RPMI8226 (cell line): ENCODE data around the gene BAIAP2L1.
"Not testable (repeated sequence)": the region's sequence is repeated elsewhere in the genome, so short reads cannot be mapped to it uniquely, and the experiment has no call there.

Experiments
- DNase-seq: peaks from one replicate; pipeline ENCODE4 v3.0.0-alpha.2; 2015

Gene BAIAP2L1, protein sequence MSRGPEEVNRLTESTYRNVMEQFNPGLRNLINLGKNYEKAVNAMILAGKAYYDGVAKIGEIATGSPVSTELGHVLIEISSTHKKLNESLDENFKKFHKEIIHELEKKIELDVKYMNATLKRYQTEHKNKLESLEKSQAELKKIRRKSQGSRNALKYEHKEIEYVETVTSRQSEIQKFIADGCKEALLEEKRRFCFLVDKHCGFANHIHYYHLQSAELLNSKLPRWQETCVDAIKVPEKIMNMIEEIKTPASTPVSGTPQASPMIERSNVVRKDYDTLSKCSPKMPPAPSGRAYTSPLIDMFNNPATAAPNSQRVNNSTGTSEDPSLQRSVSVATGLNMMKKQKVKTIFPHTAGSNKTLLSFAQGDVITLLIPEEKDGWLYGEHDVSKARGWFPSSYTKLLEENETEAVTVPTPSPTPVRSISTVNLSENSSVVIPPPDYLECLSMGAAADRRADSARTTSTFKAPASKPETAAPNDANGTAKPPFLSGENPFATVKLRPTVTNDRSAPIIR

DNA sequence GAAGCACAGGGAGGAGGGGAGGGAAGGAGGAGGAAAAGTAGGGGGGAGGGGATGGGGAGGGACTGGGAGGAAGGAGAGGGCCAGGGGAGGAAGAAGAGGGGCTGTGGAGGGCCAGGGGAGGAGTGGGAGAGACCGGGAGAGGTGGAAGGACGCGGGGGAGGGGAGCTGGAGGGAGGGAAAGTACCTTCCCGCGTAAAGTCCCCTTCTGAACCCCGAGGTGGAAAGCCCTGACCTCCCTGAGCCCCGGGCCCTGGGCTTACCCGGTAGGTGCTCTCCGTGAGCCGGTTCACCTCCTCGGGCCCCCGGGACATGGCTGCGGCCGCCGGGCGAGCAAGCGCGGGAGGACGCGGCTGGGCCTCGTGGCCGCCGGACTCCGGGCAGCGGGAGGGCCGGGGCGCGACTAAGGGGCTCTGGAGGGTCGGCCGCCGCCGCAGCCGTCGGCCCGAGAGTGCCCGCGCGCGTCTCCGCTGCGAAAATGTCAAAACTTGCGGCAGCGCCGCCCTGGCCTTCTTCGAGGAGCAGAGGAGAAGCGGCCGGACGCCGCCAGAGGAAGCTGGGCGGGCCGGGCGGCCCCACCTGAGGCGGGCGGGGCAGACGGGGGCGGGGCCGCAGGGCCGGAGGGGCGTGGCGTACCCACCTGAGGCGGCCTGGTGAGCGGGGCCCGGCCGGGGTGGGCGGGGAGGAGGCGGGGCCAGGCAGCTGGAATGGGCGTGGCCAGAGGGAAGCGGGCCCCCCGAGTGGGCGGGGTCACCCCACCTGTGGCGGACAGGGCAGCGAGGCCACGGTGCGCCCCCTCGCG lies at the start of gene BAIAP2L1:
TSS of gene BAIAP2L1 (minus strand) at position 549 of the 799 bp plus-strand sequence. CDS start at position 311, 238 bp downstream.
- peak; percentile 93 for DNase-seq

DNA sequence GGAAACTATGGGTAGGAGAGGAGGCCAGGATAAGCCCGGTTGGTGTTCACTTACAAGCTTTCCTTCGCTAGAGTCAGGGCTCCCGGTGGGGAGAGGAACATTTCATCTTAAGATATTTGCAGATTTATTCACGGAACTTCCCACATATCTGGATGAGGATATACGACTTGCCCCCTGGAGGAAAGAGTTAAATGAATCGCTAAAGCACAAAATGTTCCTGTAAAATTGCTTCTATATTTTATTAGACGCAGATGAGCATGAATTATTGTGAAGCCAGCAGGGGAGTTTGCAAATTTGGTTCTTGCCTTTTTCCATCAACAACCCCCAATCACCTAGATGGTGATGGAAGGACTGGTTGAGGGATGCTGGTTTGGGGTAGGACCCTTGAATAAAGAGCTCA lies 47.9 kb upstream of the BAIAP2L1 start:
- DNase-seq: no peak

DNA sequence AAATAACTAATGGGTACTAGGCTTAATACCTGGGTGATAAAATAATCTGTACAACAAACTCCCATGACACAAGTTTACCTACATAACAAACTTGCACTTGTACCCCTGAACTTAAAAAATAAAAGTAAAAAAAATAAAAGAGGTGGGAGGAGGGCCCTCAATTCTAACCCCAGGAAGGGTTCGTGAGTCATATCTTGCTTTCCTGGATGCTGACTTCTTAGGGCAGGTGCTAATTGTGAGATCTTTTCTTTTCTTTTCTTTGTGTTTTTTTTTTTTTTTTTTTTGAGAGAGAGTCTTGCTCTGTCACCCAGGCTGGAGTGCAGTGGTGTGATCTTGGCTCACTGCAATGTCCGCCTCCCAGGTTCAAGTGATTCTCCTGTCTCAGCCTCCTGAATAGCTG lies 40.1 kb upstream of the BAIAP2L1 start:
- not testable (repeated sequence) for DNase-seq

DNA sequence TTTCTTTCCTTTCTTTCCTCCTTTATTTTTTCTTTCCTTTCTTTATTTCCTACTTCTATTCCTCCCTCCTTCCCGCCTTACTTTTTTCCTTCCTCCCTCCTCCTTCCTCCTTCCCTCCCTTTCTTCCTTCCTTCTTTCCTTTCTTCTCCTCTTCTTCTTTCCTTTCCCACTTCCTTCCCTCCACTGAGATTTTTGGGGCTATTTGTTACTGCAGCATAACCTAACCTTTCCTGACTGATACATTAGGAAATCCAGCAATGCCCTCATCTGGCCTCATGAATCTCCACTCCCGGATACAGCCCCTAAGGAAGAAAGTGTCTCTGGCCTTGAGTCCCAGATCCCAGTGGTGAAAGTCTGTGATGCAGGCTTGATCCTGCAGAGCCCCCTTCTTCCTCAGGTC lies 38.6 kb upstream of the BAIAP2L1 start:
- no peak for DNase-seq

DNA sequence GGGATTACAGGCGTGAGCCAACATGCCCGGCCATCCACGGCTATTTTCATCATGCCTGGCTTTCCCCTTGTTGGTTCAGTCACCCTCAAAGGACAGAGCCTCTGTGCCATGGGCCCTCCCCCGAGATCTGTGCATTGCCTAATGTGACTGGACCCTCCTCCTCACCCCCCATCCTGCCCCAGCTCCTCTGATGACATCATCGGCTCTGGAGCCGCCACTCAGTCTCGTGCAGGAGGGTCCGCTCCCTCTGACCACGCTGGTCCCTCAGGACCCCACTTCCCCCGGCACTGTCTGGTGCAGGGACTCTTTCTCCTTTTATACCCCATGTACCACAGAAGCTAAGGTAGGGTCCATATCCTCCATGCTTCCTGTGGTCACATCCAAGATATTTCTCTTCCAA lies 33.2 kb upstream of the BAIAP2L1 start:
- DNase-seq: no peak

DNA sequence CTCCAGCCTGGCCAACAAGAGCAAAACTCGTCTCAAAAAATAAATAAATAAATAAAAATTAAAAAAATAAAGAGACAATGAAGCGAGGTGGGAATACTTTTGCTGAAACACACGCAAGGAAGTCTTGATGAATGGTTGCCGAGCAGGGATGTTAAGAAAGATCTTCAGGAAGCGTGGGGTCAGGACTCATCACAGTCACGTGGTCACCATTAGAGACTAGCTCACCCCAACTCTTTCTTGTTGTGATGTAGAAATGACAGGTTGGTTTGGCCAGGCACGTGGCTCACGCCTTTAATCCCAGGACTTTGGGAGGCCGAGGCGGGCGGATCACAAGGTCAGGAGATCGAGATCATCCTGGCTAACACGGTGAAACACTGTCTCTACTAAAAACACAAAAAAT lies 28.9 kb upstream of the BAIAP2L1 start:
- DNase-seq: no peak

DNA sequence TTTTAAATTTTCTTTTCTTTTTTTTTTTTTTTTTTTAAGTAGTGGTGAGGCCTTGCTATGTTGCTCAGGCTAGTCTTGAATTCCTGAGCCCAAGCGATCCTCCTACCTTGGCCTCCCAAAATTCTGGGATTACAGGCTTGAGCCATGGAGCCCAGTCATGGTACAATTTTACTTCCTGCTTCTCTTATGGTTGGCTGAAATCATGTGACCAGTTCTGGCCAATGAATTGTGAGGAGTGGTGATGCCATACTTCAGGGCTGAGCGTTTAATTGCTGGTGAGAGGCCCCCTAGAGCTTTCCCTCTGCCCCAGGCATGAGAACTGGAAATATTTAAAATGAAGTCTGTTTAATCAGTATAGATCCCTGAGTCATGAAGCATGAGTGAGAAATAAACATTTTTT lies 22.2 kb upstream of the BAIAP2L1 start:
- no peak for DNase-seq

DNA sequence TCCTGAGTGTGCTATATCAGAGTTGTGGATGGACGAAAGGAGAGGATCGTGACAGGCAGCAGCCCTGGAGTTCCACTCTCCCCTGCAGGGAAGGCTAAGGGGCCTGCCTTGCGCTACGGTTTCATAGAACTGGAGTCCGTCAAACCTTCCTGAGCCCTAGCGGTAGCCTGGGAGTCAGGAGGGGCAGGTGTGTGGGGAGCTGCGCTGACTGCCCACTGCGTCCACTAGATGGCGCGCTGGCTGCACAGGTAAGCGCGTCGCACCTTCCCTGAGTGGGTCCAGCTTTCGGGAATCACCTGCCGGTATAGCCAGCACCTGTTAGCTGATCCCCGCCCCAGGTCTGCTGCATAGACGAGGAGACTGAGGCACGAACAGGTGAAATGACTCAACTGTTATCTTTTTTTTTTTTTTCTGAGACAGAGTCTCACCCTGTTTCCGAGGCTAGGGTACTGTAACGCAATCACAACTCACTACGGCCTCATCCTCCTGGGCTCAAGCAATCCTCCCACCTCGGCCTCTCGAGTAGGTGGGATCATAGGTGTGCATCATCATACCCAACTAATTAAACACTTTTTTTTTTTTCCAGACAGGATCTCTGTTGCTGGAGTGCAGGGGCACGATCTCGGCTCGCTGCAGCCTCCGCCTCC lies 20.2 kb upstream of the BAIAP2L1 start:
- DNase-seq: peak; percentile 91

DNA sequence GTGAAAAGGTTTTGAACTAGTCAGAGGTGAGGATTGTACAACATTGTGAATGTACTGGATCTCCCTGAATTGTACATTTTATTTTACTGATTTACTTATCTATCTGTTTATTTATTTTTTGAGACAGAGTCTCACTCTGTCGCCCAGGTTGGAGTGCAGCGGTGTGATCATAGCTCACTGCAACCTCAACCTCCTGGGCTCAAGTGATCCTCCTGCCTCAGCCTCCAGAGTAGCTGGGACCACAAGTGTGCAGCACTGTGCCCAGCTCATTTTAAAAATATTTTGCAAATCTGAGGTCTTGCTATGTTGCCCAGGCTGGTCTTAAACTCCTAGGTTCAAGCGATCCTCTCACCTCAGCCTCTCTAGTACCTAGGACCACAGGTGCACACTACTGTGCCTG lies 19.1 kb upstream of the BAIAP2L1 start:
- DNase-seq: not testable (repeated sequence)

DNA sequence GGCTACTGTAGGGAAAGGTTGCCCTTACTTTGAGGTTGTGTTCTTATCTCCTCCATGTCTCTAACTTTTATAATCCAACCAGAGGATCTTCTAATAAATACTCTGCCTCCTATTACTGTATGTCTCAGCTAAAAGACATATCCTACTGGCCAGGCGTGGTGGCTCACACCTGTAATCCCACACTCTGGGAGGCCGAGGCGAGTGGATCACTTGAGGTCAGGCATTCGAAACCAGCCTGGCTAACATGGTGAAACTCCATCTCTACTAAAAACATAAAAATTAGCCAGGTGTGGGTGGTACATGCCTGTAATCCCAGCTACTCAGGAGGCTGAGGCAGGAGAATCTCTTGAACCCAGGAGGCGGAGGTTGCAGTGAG lies 18.4 kb upstream of the BAIAP2L1 start:
- DNase-seq: not testable (repeated sequence)

DNA sequence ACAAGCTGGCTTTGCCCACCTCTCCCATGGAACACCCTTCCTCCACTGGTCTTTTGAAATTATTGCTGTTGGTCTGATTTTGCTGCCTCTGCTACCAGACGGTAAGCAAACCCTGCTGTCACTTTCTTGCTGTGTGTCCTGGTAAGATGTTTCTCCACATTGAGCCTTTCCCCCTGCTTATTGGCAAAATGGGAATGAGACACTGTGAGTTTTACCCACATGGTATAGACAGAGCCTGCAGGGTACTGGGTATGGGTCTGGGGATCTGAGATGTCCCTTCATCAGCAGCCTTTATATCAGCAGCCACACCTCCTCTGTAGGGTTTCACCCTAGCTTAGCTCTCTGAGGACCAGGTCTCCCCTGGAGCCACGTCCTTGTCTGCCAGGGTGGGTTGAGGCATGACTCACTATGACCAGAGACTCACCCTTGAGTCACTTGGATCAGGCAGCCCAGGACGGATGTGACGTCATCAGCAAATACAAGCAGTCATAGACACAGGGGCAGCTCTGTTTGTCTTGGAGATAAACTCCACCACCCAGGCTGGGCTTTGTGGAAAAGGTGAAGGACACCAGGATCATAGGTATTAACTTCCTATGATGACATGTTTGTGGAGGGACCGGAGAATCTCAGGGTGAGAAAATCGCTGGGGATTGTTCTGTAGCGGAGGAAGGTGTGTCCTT lies 17.9 kb upstream of the BAIAP2L1 start:
- DNase-seq: no peak

DNA sequence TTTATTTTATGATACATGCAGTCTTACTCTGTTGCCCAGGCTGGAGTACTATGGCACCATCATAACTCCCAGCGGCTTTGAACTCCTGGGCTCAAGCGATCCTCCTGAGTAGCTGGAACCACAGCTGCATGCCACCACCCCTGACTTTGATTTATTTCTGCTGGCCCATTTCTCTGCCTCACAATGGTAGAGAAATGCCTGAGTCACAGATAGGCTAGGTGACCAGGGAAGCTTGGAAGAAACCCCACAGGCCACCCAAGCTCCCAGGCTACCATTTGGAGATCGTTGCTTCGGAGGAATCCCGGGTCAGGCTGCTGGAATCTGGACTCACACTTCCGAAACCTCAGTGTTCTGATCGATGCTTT lies 17.4 kb upstream of the BAIAP2L1 start:
- no peak for DNase-seq

DNA sequence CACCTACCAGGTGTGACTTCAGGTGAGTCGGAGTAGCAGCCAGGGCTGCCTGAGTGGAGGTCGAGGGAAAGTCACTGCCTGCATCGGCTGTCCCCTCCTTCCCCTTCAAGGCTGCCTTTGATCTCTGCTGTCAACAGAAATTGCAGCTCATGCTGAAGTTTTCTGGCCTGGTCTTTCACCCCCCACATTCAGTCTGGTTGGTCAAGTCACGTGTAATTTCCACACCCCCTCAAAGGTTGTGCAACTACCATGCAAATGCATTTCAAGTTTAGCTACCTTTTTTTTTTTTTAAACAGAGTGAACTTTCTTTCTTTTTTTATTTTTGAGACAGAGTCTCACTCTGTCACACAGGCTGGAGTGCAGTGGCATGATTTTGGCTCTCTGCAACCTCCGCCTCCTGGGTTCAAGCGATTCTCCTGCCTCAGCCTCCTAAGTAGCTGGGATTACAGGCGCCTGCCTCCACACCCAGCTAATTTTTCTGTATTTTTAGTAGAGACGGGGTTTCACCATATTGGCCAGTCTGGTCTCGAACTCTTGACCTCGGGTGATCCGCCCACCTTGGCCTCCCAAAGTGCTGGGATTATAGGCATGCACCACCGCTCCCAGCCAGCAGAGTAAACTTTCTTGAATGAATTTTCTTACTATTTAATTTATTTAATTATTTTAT lies 16.8 kb upstream of the BAIAP2L1 start:
- DNase-seq: not testable (repeated sequence)

DNA sequence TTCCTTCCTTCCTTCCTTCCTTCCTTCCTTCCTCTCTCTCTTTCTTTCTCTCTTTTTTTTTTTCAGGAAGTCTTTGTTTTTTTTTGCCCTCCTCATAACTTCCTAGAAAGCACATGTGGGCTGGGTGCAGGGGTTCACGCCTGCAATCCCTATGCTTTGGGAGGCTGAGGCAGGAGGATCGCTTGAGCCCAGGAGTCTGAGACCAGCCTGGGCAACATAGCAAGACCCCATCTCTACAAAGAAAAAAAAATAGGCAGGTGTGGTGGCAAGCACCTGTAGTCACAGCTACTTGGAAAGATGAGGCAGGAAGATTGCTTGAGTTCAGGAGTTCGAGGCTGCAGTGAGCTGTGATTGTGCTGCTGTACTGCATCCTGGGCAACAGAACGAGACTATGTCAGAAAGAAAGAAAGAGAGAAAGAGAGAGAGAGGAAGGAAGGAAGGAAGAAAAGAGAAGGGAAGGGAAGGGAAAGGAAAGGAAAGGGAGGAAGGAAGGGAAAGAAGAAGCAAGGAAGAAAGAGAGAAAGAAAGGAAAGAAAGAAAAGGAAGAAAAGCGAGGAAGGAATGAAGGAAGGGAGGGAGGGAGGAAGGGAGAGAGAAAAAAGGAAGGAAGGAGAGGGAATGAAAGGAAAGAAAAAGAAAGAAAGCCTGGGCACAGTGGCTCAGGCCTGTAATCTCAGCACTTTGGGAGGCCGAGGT lies 13.5 kb upstream of the BAIAP2L1 start:
- no peak for DNase-seq

DNA sequence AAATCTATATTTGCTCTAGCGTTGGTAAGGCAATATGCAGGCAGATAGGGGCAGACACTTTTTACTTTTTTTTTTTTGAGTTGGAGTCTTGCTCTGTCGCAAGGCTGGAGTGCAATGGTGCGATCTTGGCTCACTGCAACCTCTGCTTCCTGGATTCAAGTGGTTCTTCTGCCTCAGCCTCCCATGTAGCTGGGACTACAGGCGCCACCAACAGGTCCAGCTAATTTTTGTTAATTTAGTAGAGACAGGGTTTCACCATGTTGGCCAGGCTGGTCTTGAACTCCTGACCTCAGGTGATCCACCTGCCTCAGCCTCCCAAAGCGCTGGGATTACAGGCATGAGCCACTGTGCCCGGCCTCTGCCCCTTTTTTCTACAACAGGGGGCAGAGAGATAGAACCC lies 12.8 kb upstream of the BAIAP2L1 start:
- not testable (repeated sequence) for DNase-seq

DNA sequence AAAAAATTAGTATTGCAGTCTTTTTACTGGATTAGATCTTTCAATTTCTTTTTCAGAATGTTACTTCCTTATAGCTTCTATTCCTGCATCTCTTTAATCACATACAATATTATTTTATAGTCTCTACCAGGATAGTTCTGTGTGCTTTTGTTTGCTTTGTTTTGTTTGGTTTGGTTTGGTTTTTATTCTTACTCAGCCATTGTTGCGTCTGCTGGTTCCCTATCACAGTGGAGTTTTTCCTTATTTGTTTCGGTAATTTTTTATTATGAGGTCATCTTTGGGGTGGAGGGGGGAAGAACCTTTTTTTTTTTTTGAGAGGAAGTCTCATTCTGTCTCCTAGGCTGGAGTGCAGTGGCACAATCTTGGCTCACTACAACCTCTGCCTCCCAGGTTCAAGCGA lies 9.0 kb upstream of the BAIAP2L1 start:
- DNase-seq: no peak

DNA sequence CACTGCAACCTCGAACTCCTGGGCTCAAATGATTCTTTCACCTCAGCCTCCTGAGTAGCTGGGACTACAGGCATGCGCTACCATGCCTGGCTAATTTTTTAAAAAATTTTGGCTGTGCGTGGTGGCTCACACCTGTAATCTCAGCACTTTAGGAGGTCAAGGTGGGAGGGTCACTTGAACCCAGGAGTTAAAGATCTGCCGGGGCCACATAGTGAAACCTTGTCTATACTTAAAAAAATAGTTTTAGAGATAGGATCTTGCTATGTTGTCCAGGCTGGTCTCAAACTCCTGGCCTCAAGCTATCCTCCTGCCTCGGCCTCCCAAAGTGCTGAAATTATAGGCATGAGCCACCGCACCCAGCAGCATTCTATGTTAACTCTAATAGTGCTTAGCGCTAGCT lies 7.3 kb upstream of the BAIAP2L1 start:
- DNase-seq: not testable (repeated sequence)

DNA sequence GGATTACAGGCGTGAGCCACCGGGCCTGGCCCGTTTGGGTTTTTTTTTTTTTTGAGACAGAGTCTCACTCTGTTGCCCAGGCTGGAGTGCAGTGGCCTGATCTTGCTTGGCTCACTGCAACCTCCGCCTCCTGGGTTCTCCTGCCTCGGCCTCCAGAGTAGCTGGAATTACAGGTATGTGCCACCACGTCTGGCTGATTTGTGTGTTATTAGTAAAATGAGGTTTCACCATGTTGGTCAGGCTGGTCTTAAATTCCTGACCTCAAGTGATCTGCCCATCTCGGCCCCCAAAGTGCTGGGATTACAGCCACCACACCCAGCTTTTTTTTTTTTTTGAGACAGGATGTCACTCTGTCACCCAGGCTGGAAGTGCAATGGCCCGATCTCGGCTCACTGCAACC lies 5.9 kb upstream of the BAIAP2L1 start:
- no peak for DNase-seq

DNA sequence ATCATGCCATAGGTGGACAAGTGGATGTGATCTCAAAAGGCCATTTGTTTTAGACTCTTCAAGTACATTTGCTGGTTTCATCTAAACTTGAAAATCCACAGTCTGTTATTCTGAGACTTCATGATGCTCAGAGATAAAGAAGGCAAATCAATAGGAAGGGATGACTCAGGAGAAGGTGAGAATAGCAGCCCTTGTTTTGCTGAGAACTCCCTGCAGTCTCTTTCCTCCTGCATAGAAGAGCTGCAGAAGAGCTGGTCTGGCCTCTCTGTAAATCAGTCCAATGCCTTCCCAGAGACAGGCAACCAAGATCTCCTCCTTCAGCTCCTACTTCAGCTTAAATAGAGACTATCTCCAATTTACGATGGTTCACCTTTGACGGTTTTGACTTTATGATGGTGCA lies 4.0 kb upstream of the BAIAP2L1 start:
- no peak for DNase-seq

DNA sequence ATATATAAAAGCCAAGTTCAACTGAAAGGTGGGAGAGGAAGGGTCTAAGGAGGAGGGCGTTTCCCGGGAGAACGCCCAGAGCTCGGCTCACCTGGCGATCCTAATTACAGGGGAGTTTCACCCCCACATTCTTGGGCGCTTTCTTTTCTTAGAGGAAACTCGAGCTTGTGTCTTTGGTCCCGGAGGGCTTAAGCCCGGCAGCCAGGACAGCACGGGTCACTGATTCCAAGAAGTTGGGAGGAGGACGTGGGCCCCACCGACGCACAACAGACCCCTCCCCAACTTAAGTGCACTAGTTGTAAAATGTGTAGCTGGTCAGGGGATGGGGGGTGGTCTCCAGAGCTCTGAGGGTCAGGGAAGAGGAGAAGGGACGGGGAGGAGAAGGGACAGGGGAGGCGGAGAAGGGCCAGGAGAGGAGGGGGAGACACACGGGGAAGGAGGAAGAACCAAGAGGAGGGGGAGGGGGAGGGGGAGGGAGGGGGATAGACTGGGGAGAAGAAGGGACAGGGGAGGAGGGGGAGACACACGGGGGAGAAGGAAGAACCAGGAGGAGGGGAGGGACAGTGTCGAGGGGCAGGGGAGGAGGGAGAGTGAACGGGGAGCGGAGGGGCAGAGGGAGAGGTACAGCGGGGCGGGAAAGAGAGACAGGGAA lies 874 bp downstream of the BAIAP2L1 start:
- DNase-seq: no peak

DNA sequence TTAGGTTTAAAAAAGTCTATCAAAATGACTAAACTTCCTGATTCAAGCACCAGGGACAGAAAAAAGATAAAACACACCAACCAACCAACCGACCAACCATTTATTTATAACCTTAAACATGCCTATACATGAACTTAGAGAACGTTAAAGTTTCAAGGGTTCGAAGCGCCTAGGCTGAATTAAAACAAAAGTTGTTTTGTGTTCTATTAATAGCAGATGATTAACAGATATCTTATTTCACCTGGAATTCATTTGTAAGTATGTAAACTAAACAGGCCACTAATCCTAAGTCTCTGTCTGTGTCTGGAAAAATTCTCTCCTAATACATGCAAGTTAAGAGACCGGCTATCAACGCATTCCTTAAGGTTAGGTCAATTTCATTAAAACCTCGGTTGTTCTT lies 1.4 kb downstream of the BAIAP2L1 start:
- DNase-seq: no peak
